ENCODE data around the gene FN3K. TPM values are rescaled to one million over a fixed set of nuclear protein-coding genes. Genes with fewer than 3 reads are reported as not detected.

Gene FN3K
- total and polyA plus RNA-seq, 2 of the 8 experiments (the other 6 are each of a cell fraction or from before 2014, with no cell fraction given) = 0.88 to 14.2 TPM

- H3K14ac ChIP-seq (ENCODE audit: insufficient read length) = no peak overlapping the region
- no peak for DNase-seq (ENCODE audit: low read depth in 1 of 2, low spot score in 2 of 2)
- 85% methylated on average over 26 of the region's 26 CpGs; no CpG with 5 or more reads in 1 of the 2 experiments for WGBS, 2 experiments (ENCODE audit: extremely low coverage in 1 of 2, insufficient coverage in 1 of 2, insufficient read length in 1 of 2, insufficient replicate concordance in 2 of 2, low coverage in 1 of 2, low lambda C conversion rate in 2 of 2, missing lambda C conversion rate in 1 of 2)
These were observed 2.8 kb downstream of the FN3K start for GRCh38 chr17:82737967-82738877.

More at GRCh38 chr17:82737967-82738877, 2.8 kb downstream of the FN3K start:
- peaks cover 0 to 3% (median 0%) of the 10 kb centered on the region in 4 experiments; a peak in 2 of 7 replicates for H3K27me3 ChIP-seq (replicated peaks in 1 of 4; ENCODE audit: control insufficient read depth in 3 of 4, extremely low read depth in 1 of 4, insufficient read depth in 3 of 4, low read length in 3 of 4)
- H3K18ac ChIP-seq (ENCODE audit: extremely low read depth, low read length) = no peak overlapping the region
- H2AFZ ChIP-seq (ENCODE audit: low read length) = no peak overlapping the region
- H2BK15ac ChIP-seq (ENCODE audit: low read length) = no peak overlapping the region
- peaks cover 11 to 15% of the 10 kb centered on the region in 2 experiments for H3K9me3 ChIP-seq (ENCODE audit: insufficient read depth in 2 of 2, low read depth in 1 of 2, low read length in 1 of 2)
- no peak overlapping the region for H2BK120ac ChIP-seq (replicated peaks; ENCODE audit: low read depth, low read length)
- H2BK12ac ChIP-seq (ENCODE audit: low read depth, low read length) = no peak overlapping the region
- H3K79me2 ChIP-seq (ENCODE audit: control insufficient read depth in 1 of 2, insufficient read depth in 2 of 2, low read length in 2 of 2) = no peaks in the 10 kb centered on the region
- H3K27ac ChIP-seq (ENCODE audit: low read depth, low read length) = no peak overlapping the region
- H3K36me3 ChIP-seq (ENCODE audit: control insufficient read depth in 2 of 4, insufficient read depth in 4 of 4, low read length in 3 of 4) = peaks cover 0 to 26% (median 15%) of the 10 kb centered on the region in 4 experiments; a peak in 7 of 8 replicates
- H3K9ac ChIP-seq (replicated peaks in 1 of 4; ENCODE audit: extremely low read depth in 1 of 4, low read depth in 3 of 4, low read length in 3 of 4) = no peak overlapping the region
- no peak overlapping the region for H3K4me2 ChIP-seq (ENCODE audit: insufficient read depth in 1 of 2, low read depth in 2 of 2, low read length in 2 of 2)
- no peak overlapping the region for H4K8ac ChIP-seq (ENCODE audit: extremely low read depth, insufficient read depth, low read length)
- no peaks in the 10 kb centered on the region for H4K20me1 ChIP-seq (replicated peaks in 1 of 2; ENCODE audit: control insufficient read depth in 1 of 2, insufficient read depth in 2 of 2, low read length in 2 of 2)
- H3K4me1 ChIP-seq (replicated peaks in 1 of 4; ENCODE audit: control insufficient read depth in 3 of 4, insufficient read depth in 4 of 4, low read length in 3 of 4) = peaks cover 0 to 2% (median under 1%) of the 10 kb centered on the region in 4 experiments; a peak in 2 of 7 replicates
- H3K23ac ChIP-seq (ENCODE audit: insufficient read length) = no peak overlapping the region
- no peak overlapping the region for H2AK5ac ChIP-seq (ENCODE audit: low read depth, low read length)
- TF ChIP-seq JUND (IDR thresholded peaks at IDR 0.05; ENCODE audit: low read length) (no peak), TBP (IDR thresholded peaks at IDR 0.05; ENCODE audit: low read depth, low read length) (no peak), FOSL1 (IDR thresholded peaks at IDR 0.05; ENCODE audit: insufficient read depth, low read depth, low read length) (no peak), SAP30 (IDR thresholded peaks at IDR 0.05; ENCODE audit: insufficient read depth, insufficient replicate concordance, low read length) (no peak), ATF3 (IDR thresholded peaks at IDR 0.05; ENCODE audit: insufficient read depth, low read depth, low read length) (no peak), RBBP5 (IDR thresholded peaks at IDR 0.05; ENCODE audit: borderline replicate concordance, low read depth, low read length) (no peak), CBX5 (IDR thresholded peaks at IDR 0.05; ENCODE audit: low read depth, low read length) (no peak)
- no peak overlapping the region for H3K4me3 ChIP-seq (ENCODE audit: extremely low read depth in 1 of 4, insufficient read depth in 2 of 4, low read depth in 3 of 4, low read length in 4 of 4)
- no peak overlapping the region for H4K5ac ChIP-seq (ENCODE audit: insufficient read length, low read depth, low read length)
- peaks cover 11% of the 10 kb centered on the region; the same call in 1 of the 2 replicates for H3K23me2 ChIP-seq (ENCODE audit: low read depth, low read length)
- POLR2A ChIA-PET (ENCODE audit: partially characterized antibody) = interaction anchor here (0.8 to 1.9 kb wide), 2 partner anchors 10 to 96 kb away, joined by 3 to 10 read pairs; no protein-coding TSS in a partner anchor
- no peak overlapping the region for H3K4ac ChIP-seq (replicated peaks; ENCODE audit: insufficient read length, low read depth, low read length)
- no peak overlapping the region for H4K91ac ChIP-seq (replicated peaks; ENCODE audit: insufficient read length, low read length)
- CTCF ChIA-PET (ENCODE audit: partially characterized antibody) = interaction anchor here (1.2 kb wide), 1 partner anchor 25 kb away, joined by 3 read pairs; no protein-coding TSS in a partner anchor
- no peak overlapping the region for H2BK5ac ChIP-seq (ENCODE audit: low read depth, low read length)
- H2BK20ac ChIP-seq (ENCODE audit: low read length) = no peak overlapping the region
- FAIRE-seq = no peak
- H3K79me1 ChIP-seq (ENCODE audit: low read depth, low read length) = peaks cover 2% of the 10 kb centered on the region
- H3K56ac ChIP-seq (replicated peaks; ENCODE audit: insufficient read length, low read depth, low read length) = no peak overlapping the region

All from H1 (cell line).